A673 (cell line): ENCODE measurements around the gene CIBAR2. TPM values are rescaled to one million over a fixed set of nuclear protein-coding genes. Genes with fewer than 3 reads are reported as not detected.

Experiments used
- BruUV-seq: library from RNA; stranded (reverse); fragments of 400-500 nt; replicated peaks from 2 replicates; lab custom pipeline; 2021; lab: Mats Ljungman, UMichigan
- CTCF ChIA-PET: fragments of 300-600 bp; sonication (Branson Sonifier 250); formaldehyde crosslinking; loops from one replicate; lab custom pipeline; 2022; ENCODE audit warnings: antibody characterized with exemption; lab: Charles Lee
- POLR2A ChIA-PET: fragments of 300-600 bp; sonication (Branson Sonifier 250); formaldehyde crosslinking; loops from one replicate; lab custom pipeline; 2022; ENCODE audit warnings: antibody characterized with exemption; ENCODE audit not compliant: low non-redundant PET; lab: Charles Lee
- DNase-seq: peaks from one replicate; pipeline ENCODE4 v3.0.0-alpha.2; 2015; ENCODE audit warnings: low spot score
- H3K27ac ChIP-seq: fragments of 200-600 bp; sonication (generic); 2 replicates; pipeline ENCODE4 v1.5.1; 2016; ENCODE audit warnings: mixed run types, low read depth, mild to moderate bottlenecking, mixed read lengths, antibody characterized with exemption, low read length; ENCODE audit not compliant: poor library complexity, severe bottlenecking
- H3K27me3 ChIP-seq: fragments of 200-600 bp; sonication (generic); replicated peaks from 2 replicates; pipeline ENCODE4 v1.6.1; 2017; ENCODE audit warnings: mixed run types, low read depth, mild to moderate bottlenecking, mixed read lengths, antibody characterized with exemption, low read length; ENCODE audit not compliant: insufficient read depth, poor library complexity
- H3K36me3 ChIP-seq: fragments of 200-600 bp; sonication (generic); 2 replicates; pipeline ENCODE4 v1.6.1; 2016; ENCODE audit warnings: mixed run types, mild to moderate bottlenecking, mixed read lengths, antibody characterized with exemption, low read length; ENCODE audit not compliant: insufficient read depth, poor library complexity, severe bottlenecking
- H3K4me1 ChIP-seq: fragments of 200-600 bp; sonication (generic); 2 replicates; pipeline ENCODE4 v1.6.1; 2017; ENCODE audit warnings: mixed run types, mild to moderate bottlenecking, mixed read lengths, antibody characterized with exemption, low read length; ENCODE audit not compliant: insufficient read depth, poor library complexity, severe bottlenecking
- H3K4me3 ChIP-seq: fragments of 200-600 bp; sonication (generic); 2 replicates; pipeline ENCODE4 v1.5.1; 2016; ENCODE audit warnings: low read depth, mixed run types, mild to moderate bottlenecking, mixed read lengths, low read length; ENCODE audit not compliant: poor library complexity, severe bottlenecking
- H3K9me3 ChIP-seq: fragments of 200-600 bp; sonication (generic); 2 replicates; pipeline ENCODE4 v1.6.1; 2016; ENCODE audit warnings: mixed run types, low read depth, mild to moderate bottlenecking, mixed read lengths, antibody characterized with exemption, low read length; ENCODE audit not compliant: poor library complexity, severe bottlenecking
- CTCF ChIP-seq: fragments of 300-800, 200-600 bp; sonication (generic); conservative IDR thresholded peaks from 2 replicates; pipeline ENCODE4 v1.5.1; 2017; ENCODE audit warnings: low read depth, mild to moderate bottlenecking, antibody characterized with exemption, low read length, moderate library complexity, mixed read lengths
- EZH2 ChIP-seq: fragments of 200-600 bp; sonication (generic); IDR thresholded peaks from 2 replicates; pipeline ENCODE4 v1.6.1; 2017; ENCODE audit warnings: borderline replicate concordance, low read depth, mild to moderate bottlenecking, mixed read lengths, antibody characterized with exemption, low read length; ENCODE audit not compliant: poor library complexity, severe bottlenecking
- intact Hi-C: fragments of 100-400 bp; cut with micrococcal nuclease; formaldehyde crosslinking; loops from one replicate; pipeline ENCODE4 v1.10.0; 2022; ENCODE audit not compliant: unreplicated experiment
- total RNA-seq: library from RNA; stranded (reverse); gene quantifications from 2 replicates; pipeline ENCODE4 v1.2.3, GENCODE V29; 2021

The CIBAR2 gene
- total RNA-seq, 1 experiment from 2014 or later = not detected

GRCh38 chr16:85087899-85088569, 24.2 kb downstream of the CIBAR2 start:
- no TSS peak for BruUV-seq
- intact Hi-C loops = loop anchor here (2.0 kb wide), 1 partner anchor 59 kb away; no protein-coding TSS in a partner anchor
- CTCF ChIA-PET = no interaction called here
- H3K27me3 ChIP-seq = no peaks in the 10 kb centered on the region
- TF ChIP-seq EZH2 (no peak), CTCF (no peak)
- H3K27ac ChIP-seq = no peak overlapping the region
- H3K36me3 ChIP-seq = no peaks in the 10 kb centered on the region
- POLR2A ChIA-PET = no interaction called here
- DNase-seq = no peak
- no peaks in the 10 kb centered on the region for H3K4me1 ChIP-seq
- no peaks in the 10 kb centered on the region for H3K9me3 ChIP-seq
- H3K4me3 ChIP-seq = no peak overlapping the region

GRCh38 chr16:85086347-85087291, 25.7 kb downstream of the CIBAR2 start:
- DNase-seq = peak; percentile 76
- ChIA-PET POLR2A (no interaction called here), CTCF (interaction anchor here (0.6 to 1.1 kb wide), 5 partner anchors 9 to 57 kb away, joined by 3 to 4 read pairs (median 3); no protein-coding TSS in a partner anchor)
- Histone ChIP-seq H3K4me1 (no peaks in the 10 kb centered on the region), H3K27ac (no peak overlapping the region), H3K27me3 (no peaks in the 10 kb centered on the region), H3K9me3 (no peaks in the 10 kb centered on the region), H3K36me3 (no peaks in the 10 kb centered on the region), H3K4me3 (no peak overlapping the region)
- intact Hi-C loops = loop anchor here (2.0 kb wide), 1 partner anchor 58 kb away; no protein-coding TSS in a partner anchor
- no TSS peak for BruUV-seq
- no peak for TF ChIP-seq EZH2
- TF ChIP-seq CTCF = peak; percentile 75

- Histone ChIP-seq H3K4me1 (no peaks in the 10 kb centered on the region), H3K36me3 (no peaks in the 10 kb centered on the region), H3K27ac (no peak overlapping the region), H3K9me3 (no peaks in the 10 kb centered on the region), H3K4me3 (no peak overlapping the region), H3K27me3 (no peaks in the 10 kb centered on the region)
- POLR2A ChIA-PET = no interaction called here
- DNase-seq = no peak
- BruUV-seq = no TSS peak
- no peak for TF ChIP-seq CTCF
- intact Hi-C loops = loop anchor here (2.0 kb wide), 1 partner anchor 57 kb away; no protein-coding TSS in a partner anchor
- CTCF ChIA-PET = no interaction called here
Observed at GRCh38 chr16:85085721-85086120, 26.6 kb downstream of the CIBAR2 start.
